HT1080 (cell line): ENCODE measurements around the gene DEFB128. TPM values are rescaled to one million over a fixed set of nuclear protein-coding genes. Genes with fewer than 3 reads are reported as not detected.

Experiments
- DNase-seq: peaks from one replicate; pipeline ENCODE4 v3.0.0-alpha.2; 2015; ENCODE audit warnings: low read depth
- total RNA-seq: library from RNA; depleted of rRNA; stranded (reverse); fragments of >200 nt; shearing (Covaris generic); gene quantifications from 2 replicates; pipeline ENCODE4 v1.2.3, GENCODE V29; 2014; rRNA removed

DEFB128 gene
- total RNA-seq, 1 experiment from 2014 or later: not detected

- no peak for DNase-seq
Observed at GRCh38 chr20:157154-157553, 32.4 kb downstream of the DEFB128 start, which contains the start of gene DEFB127. Gene DEFB127 (plus strand): TSS chr20:157454. CDS start chr20:157545, 91 bp downstream.

GRCh38 chr20:152131-152530 is 37.4 kb downstream of the DEFB128 start:
- DNase-seq: no peak

DNA sequence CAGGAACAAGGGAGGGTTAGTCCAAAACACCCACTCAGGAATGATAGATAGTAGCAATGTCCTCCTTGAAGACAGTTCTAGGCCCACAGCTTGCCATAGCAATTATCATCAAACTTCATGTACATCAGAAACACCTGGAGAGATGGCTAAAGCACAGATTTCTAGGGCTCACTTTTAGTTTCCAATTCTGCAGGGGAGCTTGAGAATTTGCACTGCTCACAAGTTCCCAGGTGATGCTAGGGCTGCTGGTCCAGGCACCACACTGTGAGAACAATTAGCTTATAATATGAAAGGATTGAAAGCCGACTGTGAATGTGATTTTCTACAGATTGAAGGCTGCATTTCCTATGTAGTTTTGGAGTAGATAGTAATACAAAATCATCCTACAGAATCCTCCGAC is 43.6 kb downstream of the DEFB128 start:
- DNase-seq: no peak

DNA sequence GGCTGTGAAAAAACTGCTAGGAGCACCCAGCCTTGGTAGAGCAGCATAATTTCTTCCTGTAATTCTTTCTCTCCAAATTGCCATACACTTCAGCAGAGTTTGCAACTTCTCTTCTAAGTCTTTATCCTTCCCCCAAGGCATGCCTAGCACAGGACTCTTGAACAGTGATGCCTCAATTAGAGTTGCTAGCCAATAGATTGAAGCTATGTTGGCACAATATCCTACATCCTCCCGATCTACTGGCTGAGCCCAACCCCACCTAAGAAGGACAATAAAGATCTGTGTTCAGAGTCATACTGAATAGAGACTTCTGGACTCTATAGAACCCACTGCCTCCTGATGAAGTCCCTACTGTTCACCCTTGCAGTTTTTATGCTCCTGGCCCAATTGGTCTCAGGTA is 47.2 kb downstream of the DEFB128 start, which contains the start of gene DEFB126:
DEFB126 (plus strand) TSS at position 301 of the 400 bp plus-strand sequence; CDS start at position 340, 39 bp downstream.
- no peak for DNase-seq

Other genes starting within 250 kb of the DEFB128 start
- not detected in 2 replicates for gene DEFB125, start 102.0 kb downstream of the DEFB128 start, total RNA-seq
- not detected in 2 replicates for gene DEFB126, start 47.1 kb downstream of the DEFB128 start, total RNA-seq
- gene DEFB127, start 32.3 kb downstream of the DEFB128 start, total RNA-seq: not detected in 2 replicates
- not detected in 2 replicates for gene DEFB129, start 37.5 kb upstream of the DEFB128 start, total RNA-seq
- gene DEFB132, start 68.0 kb upstream of the DEFB128 start, total RNA-seq: not detected in 2 replicates
- 0.23 and 0.50 TPM in 2 replicates for gene C20orf96, start 101.0 kb upstream of the DEFB128 start, total RNA-seq
- 17.3 and 22.2 TPM in 2 replicates for gene ZCCHC3, start 107.9 kb upstream of the DEFB128 start, total RNA-seq
- gene SOX12, start 135.8 kb upstream of the DEFB128 start, total RNA-seq: 8.7 and 13.2 TPM in 2 replicates
- gene NRSN2, start 157.4 kb upstream of the DEFB128 start, total RNA-seq: 18.8 and 21.7 TPM in 2 replicates
- gene TRIB3, start 191.0 kb upstream of the DEFB128 start, total RNA-seq: 91.3 and 92.5 TPM in 2 replicates
- gene RBCK1, start 218.6 kb upstream of the DEFB128 start, total RNA-seq: 105 and 122 TPM in 2 replicates